Pancreas (tissue), 10 donors: ENCODE results near the gene NUP50. TPM values are rescaled to one million over a fixed set of nuclear protein-coding genes. Genes with fewer than 3 reads are reported as not detected.
"Not testable (repeated sequence)": the region's sequence is repeated elsewhere in the genome, so short reads cannot be mapped to it uniquely, and the experiment has no call there.

Experiments used
- ATAC-seq, 4 donors: fragments of 200-7000 bp; cut with Tn5 transposase; one replicate each; pipeline versions ENCODE4 v1.8.0 to v1.9.1; 2020; ENCODE audit warnings: mild to moderate bottlenecking in 4 of 4, moderate library complexity in 4 of 4
- DNase-seq, 6 donors: peaks; one replicate each; pipeline ENCODE4 v3.0.0-alpha.2; 2020
- FAIRE-seq: peaks from 2 replicates; lab custom pipeline; 2012; peaks lifted over from hg19 to GRCh38; lab: Jason Lieb, UNC
- H3K27ac ChIP-seq, 4 donors: fragments of 200-600 bp; sonication (generic); 1 replicate in 3 of 4; 2 replicates in 1 of 4; pipeline versions ENCODE4 v1.5.0 to v1.8.0; 2020
- H3K27me3 ChIP-seq, 4 donors: fragments of 200-600 bp; one replicate each; pipeline ENCODE4 v1.8.0; 2021
- H3K36me3 ChIP-seq, 3 donors: fragments of 200-600 bp; sonication (generic) in 1 of 3; one replicate each; pipeline versions ENCODE4 v1.5.0 to v1.8.0; 2020 to 2021
- H3K4me1 ChIP-seq, 3 donors: fragments of 200-600 bp; one replicate each; pipeline ENCODE4 v1.8.0; 2021
- H3K4me3 ChIP-seq, 4 donors: fragments of 200-600 bp; sonication (generic) in 2 of 4; one replicate each; pipeline versions ENCODE4 v1.5.0 to v1.8.0; 2020 to 2021
- H3K9me3 ChIP-seq, 4 donors: fragments of 200-600 bp; one replicate each; pipeline ENCODE4 v1.8.0; 2021
- WGBS, 2 donors: extraction: QIAGEN DNeasy Blood & Tissue Kit; methylation state at CpG; one replicate each; pipeline ENCODE4 v1.1.7; 2013; 5-methylcytosine and 5-hydroxymethylcytosine counted together
- intact Hi-C, 3 donors: fragments of 100-400 bp; cut with DNase I; formaldehyde crosslinking; loops; one replicate each; pipeline versions ENCODE4 v1.11.1 to v1.14.2; 2022
- polyA plus RNA-seq, 2 donors: library from polyadenylated mRNA; stranded (reverse); fragments of 200-250 nt; gene quantifications; one replicate each; pipeline ENCODE4 v1.2.3, GENCODE V29; 2013
- total RNA-seq, 6 donors: library from RNA; stranded (reverse); fragmentation: NEBNext Ultra II Directional in 4 of 6; extraction: Animal tissue kit (Norgen Biotek cat#: 25700) in 4 of 6; gene quantifications; one replicate each; pipeline versions ENCODE4 v1.2.1 to v1.2.4, GENCODE V29; 2021 to 2023
- TF ChIP-seq, protein P1 (sequence below), 4 donors: fragments of 200-600 bp; sonication (generic) in 3 of 4; IDR thresholded peaks; one replicate each; pipeline versions ENCODE4 v1.5.0 to v1.8.0; 2021; ENCODE audit warnings: antibody characterized with exemption in 4 of 4
- donor health status: healthy with polysubstance abuse.
- donor health status: DM: no; HTN: no; CAD: no; lungs with moderate emphysema.
- donor health status: DM: no; HTN: no; CAD: no.
- donor health status: control.
- donor health status: control.
- donor health status: Bipolar disorder and iron deficiency.
- donor health status: DM: yes; HTN: yes; CAD: no.
- donor health status: DM: no; HTN: no; CAD: no.
- donor health status: DM: no; HTN: no; CAD: no.
- donor health status: DM: yes; HTN: yes; CAD: no.

NUP50 gene
- total and polyA plus RNA-seq, 8 donors: 11.8 to 35.2 (median 27.5) TPM

DNA sequence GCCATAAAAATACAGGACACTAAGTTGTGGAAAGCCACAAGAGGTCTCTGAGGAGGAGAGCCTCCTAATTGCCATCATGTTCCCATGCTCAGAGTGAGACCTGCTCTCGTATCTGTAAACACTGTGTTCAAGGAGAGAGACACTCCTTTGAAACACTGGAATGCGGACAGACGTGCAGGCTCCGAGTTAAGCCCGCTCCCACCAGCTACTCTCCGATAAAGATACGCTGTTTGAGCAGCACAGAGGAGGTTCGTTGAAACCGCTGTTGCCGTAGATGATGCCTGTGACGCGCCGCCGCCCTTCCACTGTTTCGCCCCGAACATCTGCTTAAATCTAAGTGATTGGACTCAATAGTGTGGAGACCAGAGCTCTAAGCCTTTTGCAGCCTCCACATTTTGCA is 25.1 kb downstream of the NUP50 start:
- 76 to 82% methylated on average over 16 of the region's 16 CpGs for WGBS, 2 donors
- Histone ChIP-seq H3K27me3 (no peaks in the 10 kb centered on the region), H3K9me3 (no peaks in the 10 kb centered on the region), H3K27ac (no peak overlapping the region), H3K4me1 (no peaks in the 10 kb centered on the region), H3K36me3 (peaks cover 0 to 14% (median 0%) of the 10 kb centered on the region in 3 donors), H3K4me3 (no peak overlapping the region)
- DNase-seq (peak in 2 of 6 donors; percentile 5 to 13), ATAC-seq (no peak), FAIRE-seq (no peak)
- TF ChIP-seq, protein P1, sequence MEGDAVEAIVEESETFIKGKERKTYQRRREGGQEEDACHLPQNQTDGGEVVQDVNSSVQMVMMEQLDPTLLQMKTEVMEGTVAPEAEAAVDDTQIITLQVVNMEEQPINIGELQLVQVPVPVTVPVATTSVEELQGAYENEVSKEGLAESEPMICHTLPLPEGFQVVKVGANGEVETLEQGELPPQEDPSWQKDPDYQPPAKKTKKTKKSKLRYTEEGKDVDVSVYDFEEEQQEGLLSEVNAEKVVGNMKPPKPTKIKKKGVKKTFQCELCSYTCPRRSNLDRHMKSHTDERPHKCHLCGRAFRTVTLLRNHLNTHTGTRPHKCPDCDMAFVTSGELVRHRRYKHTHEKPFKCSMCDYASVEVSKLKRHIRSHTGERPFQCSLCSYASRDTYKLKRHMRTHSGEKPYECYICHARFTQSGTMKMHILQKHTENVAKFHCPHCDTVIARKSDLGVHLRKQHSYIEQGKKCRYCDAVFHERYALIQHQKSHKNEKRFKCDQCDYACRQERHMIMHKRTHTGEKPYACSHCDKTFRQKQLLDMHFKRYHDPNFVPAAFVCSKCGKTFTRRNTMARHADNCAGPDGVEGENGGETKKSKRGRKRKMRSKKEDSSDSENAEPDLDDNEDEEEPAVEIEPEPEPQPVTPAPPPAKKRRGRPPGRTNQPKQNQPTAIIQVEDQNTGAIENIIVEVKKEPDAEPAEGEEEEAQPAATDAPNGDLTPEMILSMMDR (IDR thresholded peaks at IDR 0.05): no peak
- intact Hi-C loops: no loop called here

DNA sequence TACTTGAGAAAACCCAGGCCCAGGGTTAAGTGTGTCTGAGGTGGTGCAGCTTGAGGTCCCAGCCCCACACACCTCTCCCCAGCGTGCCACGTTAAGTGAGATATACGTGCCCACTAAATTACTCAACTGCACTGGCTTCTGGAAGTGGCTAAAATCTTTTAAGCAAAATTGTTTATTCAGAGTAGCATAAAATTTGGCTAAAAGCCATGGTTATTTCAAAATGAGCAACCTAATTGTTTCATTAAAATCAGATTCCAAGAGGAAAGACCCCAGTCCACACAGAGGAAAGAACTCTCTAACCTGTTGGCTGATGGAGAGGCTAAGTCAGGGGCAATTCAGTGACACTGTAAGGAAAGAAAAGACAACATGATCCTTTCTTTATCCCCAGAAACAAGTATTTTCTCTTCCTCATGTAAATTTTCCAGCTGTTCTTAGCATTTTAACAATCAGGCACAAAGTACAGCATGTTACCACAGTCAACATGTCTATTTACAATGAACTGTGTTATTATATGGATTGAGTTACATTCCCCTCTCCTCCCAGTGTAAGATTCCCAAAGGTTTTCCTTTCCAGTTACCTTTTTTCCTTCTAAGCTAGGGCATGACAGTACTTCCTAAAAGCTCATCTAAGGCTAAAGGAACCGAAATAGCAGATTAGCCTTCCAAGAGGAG is 26.6 kb downstream of the NUP50 start:
- Histone ChIP-seq H3K9me3 (no peaks in the 10 kb centered on the region), H3K4me1 (no peaks in the 10 kb centered on the region), H3K27ac (no peak overlapping the region), H3K4me3 (no peak overlapping the region), H3K27me3 (no peaks in the 10 kb centered on the region), H3K36me3 (peaks cover 0 to 11% (median 0%) of the 10 kb centered on the region in 3 donors)
- intact Hi-C loops: no loop called here
- DNase-seq: no peak
- TF ChIP-seq, protein P1 (IDR thresholded peaks at IDR 0.05): no peak
- 84 to 85% methylated on average over 4 of the region's 4 CpGs for WGBS, 2 donors
- no peak for FAIRE-seq
- no peak for ATAC-seq

- H3K27me3 ChIP-seq, DNase-seq, intact Hi-C loops, H3K9me3 ChIP-seq, H3K4me3 ChIP-seq, H3K27ac ChIP-seq, ATAC-seq, H3K4me1 ChIP-seq, FAIRE-seq: not testable (repeated sequence)
- 83 to 96% methylated on average over 9 of the region's 9 CpGs for WGBS, 2 donors
- peaks cover 0 to 12% (median 0%) of the 10 kb centered on the region in 3 donors for H3K36me3 ChIP-seq
Measured at GRCh38 chr22:45191746-45192145, 28.0 kb downstream of the NUP50 start.

- WGBS, 2 donors: 52 to 56% methylated on average over 13 of the region's 13 CpGs
- intact Hi-C loops: no loop called here
- H3K36me3 ChIP-seq: peaks cover 0 to 12% (median 0%) of the 10 kb centered on the region in 3 donors
- TF ChIP-seq, protein P1 (IDR thresholded peaks at IDR 0.05): no peak
- H3K9me3 ChIP-seq: no peaks in the 10 kb centered on the region
- DNase-seq (peak in 2 of 6 donors; percentile 6 to 8), ATAC-seq (peak in 2 of 4 donors; percentile 10 to 18), FAIRE-seq (no peak)
- no peak overlapping the region for H3K27ac ChIP-seq
- H3K4me1 ChIP-seq: no peaks in the 10 kb centered on the region
- no peaks in the 10 kb centered on the region for H3K27me3 ChIP-seq
- H3K4me3 ChIP-seq: no peak overlapping the region
Measured at GRCh38 chr22:45192701-45193187, 29.0 kb downstream of the NUP50 start.

- Histone ChIP-seq H3K9me3 (no peaks in the 10 kb centered on the region), H3K4me3 (no peak overlapping the region), H3K4me1 (no peaks in the 10 kb centered on the region), H3K27ac (no peak overlapping the region), H3K27me3 (no peaks in the 10 kb centered on the region), H3K36me3 (peaks cover 0 to 20% (median 6%) of the 10 kb centered on the region in 3 donors)
- TF ChIP-seq, protein P1 (IDR thresholded peaks at IDR 0.05): no peak
- DNase-seq (peak in 1 of 6 donors; percentile 5), FAIRE-seq (no peak), ATAC-seq (no peak)
- intact Hi-C loops: no loop called here
- WGBS, 2 donors: 87 to 91% methylated on average over 17 of the region's 17 CpGs
Measured at GRCh38 chr22:45194686-45195085, 31.0 kb downstream of the NUP50 start.
